Epidermal melanocyte (primary cell): ENCODE results near the gene TASP1.
"Not testable (repeated sequence)": the region's sequence is repeated elsewhere in the genome, so short reads cannot be mapped to it uniquely, and the experiment has no call there.

Experiments
- DNase-seq: peaks from one replicate; pipeline ENCODE4 v3.0.0; 2011; ENCODE audit warnings: low spot score; ENCODE audit not compliant: insufficient read length

Gene TASP1

DNA sequence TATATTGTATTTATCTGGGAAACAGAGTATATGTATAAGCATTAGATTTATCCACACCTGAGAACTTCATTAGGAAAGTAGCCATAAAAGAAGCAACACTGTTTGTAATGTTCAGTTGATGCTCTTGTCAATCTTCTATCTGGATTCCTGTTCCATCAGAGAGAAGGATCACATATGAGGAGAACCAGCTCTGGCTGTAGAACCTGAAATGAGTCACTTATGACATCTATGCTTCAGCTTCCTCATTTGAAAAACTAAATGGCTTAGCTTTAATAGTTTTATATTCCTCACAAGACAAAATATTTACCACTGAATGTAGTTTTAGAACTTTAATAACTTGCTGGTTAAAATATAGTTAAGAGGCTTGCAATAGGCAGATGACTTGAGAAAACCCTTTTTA lies 144.7 kb downstream of the TASP1 start:
- DNase-seq, result no peak

DNA sequence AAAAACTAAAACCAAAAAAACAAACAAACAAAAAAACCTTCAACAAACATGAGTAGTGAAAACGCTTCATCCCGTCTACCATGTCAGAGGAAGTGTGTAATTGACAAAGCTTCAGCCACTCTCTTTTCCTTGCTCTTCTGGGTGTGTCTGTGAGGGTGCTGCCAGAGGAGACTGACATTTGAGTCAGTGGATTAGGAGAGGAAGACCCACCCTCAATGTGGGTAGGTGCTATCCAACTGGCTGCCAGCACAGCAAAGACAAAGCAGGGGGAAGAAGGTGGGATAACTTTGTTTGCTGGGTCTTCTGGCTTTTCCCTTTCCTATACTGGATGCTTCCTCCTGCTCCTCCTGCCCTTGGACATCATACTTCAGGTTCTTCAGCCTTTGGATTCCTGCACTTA lies 145.6 kb downstream of the TASP1 start:
- DNase-seq, result no peak

DNA sequence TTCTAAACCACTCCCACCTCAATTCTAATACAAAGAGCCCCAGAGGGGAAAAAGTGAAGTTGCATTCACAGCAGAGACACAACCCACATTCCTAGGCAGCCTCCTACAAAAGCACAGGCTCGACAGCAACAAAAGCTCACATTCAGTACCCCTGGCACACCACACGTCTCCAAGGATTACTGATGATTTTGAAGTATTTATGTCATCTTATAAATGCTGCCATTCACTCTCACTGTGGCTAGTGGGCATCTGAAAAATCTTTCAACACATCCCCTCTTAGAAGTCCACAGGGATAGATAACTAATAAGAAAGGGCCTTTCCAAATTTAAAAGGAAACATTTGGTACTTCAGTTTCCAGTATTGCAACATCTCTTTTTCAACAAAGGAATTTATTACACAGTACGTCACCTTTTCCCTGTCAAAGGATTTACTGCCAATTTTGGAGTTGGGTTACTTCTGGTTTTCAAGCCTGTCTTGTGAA lies 146.7 kb downstream of the TASP1 start:
- peak; percentile 45 for DNase-seq

DNA sequence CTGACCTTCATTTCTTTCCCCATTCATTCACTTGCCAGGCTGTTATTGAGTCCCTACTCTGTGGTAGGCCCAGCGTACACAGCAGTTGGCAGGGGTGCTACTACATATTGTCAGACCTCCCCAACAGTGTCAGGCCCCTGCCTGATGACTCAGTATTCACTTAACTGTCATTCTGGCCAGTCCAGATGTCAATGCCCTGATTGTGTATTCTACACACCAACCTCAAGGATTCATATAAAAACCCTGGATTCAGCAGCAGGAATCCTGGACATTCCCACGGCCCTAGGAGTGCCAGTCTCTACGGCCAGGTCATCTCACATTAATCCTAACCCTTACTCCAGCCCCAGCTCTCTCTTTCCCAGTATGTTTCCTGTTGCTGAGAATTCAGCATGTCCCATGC lies 151.5 kb downstream of the TASP1 start:
- DNase-seq, result no peak

DNA sequence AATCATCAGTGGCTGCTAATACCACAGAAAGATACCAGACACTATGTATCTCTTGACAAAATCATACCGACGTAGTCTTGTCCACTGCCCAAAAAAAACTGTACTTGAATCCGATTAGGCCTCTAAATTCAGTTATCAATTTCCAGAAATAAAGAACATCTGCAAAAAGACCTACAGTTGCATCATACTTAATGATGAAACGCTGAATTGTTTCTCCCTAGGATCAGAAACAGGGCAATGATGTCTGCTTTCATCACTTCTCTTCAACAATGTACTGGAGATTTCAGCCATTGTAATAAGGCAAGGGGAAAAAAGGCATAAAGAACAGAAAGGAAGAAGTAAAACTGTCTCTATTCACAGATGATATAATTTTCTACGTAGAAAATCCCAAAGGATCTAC lies 152.0 kb downstream of the TASP1 start:
- DNase-seq, result no peak

DNA sequence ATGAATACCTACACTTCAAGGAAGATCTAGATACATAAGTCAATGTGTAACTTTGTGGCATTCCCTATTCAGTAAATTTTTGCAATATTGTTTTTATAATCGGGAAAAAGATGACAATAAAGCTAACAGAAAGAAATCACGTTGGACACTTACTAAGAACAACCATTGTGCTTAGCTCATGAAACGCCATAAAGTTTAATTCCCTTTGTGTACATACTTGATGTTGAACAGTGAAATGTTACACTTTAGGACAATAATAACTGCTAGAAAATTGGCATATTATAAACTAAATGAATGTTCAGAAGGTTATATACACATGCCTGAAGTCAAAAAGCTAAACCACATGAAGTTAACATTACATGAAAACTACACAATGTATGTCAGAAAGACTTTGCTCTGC lies 153.2 kb downstream of the TASP1 start:
- DNase-seq, result no peak

DNA sequence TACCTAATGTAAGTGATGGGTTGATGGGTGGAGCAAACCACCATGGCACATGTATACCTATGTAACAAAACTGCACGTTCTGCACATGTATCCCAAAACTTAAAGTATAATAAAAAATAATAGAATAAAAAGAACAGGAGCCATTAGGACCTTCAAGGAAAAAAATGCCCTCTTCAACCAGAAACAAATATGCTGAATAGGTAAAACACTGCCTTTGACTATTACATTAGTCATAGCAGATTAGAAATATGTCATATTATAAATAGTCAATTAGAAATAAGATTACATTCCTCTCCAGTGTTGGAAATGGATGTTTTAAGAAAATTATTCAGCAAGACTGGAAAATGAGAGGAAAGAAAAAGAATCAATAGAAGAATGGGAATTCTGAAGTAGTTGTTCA lies 153.7 kb downstream of the TASP1 start:
- not testable (repeated sequence) for DNase-seq

DNA sequence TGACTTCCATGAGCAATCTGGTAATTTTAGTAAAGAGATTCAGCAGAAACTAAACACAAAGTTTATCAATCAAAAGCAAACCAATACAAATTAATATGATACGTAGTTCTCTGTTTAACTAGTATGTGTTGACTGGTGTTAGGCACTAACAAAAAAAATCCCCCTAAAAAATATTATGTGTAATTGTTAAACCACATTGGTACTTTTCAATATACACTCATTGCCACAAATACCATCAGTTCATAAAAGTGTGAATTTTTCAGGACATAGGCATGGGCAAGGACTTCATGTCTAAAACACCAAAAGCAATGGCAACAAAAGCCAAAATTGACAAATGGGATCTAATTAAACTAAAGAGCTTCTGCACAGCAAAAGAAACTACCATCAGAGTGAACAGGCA lies 155.3 kb downstream of the TASP1 start:
- DNase-seq, result not testable (repeated sequence)

DNA sequence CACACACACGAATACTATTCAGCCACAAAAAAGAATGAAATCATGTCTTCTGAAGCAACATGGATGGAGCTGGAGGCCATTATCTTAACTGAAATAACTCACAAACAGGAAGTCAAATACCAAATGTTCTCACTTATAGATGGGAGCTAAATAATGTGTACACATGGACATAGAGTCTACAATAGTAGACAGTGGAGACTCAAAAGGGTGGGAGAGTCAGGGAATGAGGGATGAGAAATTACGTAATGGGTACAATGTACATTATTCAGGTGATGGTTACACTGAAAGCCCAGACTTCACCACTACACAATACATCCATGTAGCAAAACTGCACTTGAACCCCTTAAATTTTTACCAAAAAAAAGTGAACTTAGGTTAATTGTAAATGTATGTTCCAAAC lies 160.4 kb downstream of the TASP1 start:
- DNase-seq, result no peak

DNA sequence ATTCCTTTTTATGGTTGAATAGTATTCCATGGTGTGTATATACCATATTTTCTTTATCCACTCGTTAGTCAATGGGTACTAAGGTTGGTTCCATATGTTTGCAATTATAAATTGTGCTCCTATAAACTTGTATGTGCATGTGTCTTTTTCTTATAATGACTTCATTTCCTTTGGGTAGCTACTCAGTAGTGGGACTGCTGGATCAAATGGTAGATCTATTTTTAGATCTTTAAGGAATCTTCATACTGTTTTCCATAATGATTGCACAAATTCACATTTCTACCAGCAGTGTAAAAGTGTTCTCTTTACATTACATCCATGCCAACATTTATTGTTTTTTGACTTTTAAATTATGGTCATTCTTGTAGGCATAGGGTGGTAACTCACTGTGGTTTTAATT lies 164.3 kb downstream of the TASP1 start:
- DNase-seq, result no peak

DNA sequence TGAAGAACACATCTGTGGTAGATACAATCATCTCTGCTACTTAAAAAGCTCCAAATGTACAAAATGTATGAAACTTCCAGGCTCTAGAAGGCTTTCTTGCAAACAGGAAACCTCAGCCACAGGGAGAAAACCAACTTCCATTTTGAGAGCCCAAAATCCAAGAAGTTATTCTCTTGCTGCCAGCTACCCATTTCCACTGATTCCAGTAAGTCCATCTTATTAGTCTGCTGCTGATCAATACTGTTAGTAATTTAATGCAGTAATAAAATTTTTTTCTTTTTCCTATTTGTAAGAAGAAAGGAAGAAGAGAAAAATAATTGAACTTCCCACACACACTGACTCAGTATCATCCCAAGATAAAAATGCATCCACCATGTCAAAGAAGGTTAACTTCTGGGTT lies 169.5 kb downstream of the TASP1 start:
- DNase-seq, result no peak

DNA sequence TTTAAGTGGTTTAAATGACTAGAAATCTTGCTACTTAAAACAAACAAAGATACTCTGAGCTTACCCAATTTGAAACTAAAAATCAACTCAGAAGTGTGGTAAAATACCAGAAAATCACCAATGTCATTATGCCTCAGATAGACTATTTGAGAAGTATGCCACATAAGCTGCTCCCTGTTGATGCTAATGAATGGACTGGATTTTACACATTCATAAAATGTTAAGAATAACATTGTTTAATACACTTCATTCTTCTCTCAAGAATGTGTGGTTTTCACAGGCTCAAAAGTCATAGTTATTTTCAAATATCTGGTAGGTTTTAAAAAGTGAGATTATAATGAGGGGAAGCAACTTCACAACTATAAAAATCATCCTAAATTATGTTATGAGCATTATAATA lies 170.6 kb downstream of the TASP1 start:
- DNase-seq, result no peak

DNA sequence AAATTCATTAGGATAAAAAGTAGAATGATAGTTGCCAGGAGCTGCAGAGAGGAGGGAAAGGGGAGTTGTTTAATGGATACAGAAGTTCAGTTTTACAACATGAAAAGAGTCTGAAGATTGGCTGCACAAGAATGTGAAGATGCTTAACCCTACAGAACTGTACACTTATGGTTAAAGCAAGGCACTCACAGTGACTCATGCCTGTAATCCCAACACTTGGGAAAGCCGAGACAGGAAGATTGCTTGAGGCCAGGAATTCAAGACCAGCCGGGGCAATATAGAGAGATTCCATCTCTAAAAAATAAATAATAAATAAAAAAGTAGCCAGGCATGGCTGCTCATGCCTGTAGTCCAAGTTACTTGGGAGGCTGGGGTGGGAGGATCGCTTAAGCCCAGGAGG lies 174.0 kb downstream of the TASP1 start:
- no peak for DNase-seq

DNA sequence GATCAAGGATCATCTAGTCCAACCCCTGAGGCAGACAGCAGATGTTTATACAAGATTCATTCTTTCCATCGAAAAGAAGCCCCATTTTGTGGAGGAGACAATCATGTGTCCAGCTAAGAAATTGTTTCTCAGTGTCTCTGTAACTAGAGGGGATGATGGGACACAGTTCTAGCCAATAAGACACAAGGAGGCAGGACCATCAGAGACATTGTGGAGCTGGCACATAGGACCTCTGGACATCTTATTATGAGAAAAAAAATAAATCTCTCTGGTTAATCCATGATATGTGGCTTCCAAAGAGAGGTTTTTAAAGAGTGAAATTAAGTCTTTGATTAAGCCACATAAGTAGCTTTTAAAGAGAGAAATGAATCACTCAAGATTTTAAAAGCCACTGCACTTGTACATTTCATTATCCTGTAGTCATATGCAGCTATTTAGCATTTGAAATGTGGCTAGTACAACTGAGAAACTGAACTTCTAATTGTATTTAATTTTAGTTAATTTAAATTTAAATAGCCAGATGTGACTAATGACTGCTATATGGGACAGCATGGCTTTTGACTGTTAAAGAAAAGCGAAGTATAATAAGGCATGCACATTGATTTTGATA lies 176.8 kb downstream of the TASP1 start:
- no peak for DNase-seq

DNA sequence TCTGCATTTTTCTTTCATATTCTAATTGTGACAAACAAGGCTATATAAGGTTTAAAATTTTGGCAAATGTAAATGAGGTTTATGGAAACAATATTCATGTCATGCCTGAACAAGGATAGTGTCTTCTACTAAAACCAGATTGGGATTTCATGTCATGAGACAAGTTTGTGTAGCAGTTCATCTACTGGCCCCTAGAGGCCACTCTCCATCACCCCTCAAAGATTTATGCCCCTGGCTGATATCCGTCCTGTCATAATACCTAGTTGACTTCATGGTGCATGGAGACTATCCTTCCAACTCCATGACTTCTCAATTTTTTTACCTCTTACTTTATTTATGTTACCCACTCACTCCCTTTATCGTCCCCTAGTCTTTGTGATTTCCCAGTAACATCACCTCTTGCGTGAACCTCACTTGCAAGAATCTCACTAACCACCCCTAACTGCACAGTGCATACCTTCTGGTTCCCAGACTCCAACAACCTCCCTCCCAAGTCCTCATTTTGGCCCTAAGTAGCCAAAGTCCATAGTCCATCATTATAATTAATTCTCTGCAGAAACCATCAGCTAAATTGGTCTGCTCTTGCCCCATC lies 179.8 kb downstream of the TASP1 start:
- DNase-seq, result no peak

DNA sequence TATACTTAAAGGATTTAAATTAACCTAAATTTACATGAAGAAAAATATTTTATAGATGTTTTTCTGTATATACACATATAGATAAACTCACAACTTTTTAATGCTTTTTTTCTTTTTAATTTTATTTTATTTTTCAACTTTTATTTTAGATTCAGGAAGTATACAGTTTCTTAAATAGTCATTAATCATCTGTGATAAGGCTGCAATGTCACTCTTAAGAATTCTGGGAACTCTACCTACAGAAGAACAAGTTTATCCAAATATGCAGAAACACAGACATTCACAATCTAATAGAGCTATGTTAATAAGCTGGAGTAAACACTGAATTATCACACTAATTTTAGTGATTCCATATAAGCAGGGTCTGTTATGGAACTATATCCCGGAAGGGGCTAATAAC lies 181.2 kb downstream of the TASP1 start:
- DNase-seq, result no peak

DNA sequence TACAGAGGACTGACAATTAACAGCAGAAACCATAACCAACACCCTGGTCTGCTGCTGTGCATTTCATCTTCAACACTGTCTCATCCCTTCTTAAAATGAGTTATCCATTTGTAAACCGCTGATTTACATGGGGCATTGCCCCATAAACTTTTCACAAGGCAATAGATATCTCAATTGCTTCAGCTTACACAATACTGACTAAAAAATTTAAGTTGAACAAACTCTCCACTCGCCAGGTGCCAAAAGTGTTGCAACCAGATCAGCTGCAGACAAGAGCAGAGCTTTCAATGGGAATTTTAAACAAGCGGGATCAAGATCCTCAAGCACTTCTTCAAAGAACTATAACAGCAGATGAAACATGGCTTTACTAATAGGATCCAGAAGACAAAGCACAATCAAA lies 183.0 kb downstream of the TASP1 start:
- no peak for DNase-seq

DNA sequence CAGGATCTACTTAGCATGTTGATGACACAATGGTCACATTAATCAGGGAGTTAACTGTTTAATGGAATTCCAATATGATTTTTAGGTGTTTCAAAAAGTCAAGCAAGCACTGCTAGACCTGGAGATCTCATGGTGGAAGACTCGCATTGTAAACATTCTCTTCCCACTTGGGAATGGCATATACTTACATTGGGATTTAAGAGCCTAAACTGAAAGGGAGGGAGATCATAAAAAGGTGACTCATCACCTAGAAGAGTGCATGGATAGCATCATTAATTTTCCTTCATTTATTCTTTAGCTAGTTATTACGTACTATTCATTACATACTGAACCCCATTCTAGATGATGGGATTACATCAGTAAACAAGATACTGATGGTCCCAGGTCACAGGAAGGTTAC lies 185.4 kb downstream of the TASP1 start:
- no peak for DNase-seq

DNA sequence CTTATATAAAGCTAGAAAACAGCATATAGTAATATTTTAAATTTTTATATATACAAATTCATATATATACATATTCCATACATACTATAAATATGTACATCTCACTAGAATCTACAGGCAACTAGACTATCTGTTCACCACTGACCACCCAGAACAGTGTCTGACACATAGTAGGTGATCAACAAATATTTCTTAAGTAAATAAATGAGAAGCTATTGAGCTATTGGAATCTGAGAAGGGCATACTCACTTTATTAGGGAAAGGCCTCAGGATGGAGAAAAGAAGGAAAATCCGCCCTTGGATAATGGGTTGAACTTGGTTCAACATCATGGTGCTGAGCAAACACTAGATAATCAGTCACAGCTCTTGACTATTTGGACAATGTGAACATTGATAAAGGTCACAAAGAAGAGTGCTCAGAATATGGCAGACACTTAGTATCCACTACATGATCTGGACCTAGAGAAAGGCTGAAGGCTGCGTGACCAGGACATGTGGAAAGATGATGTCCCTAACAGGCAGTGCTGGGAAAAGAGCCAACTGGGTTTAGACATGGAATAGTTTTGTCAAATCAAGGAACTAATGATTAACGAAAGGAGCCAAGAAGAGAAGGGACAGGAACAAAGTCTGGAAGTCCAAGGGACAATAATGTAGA lies 186.1 kb downstream of the TASP1 start:
- DNase-seq, result no peak

DNA sequence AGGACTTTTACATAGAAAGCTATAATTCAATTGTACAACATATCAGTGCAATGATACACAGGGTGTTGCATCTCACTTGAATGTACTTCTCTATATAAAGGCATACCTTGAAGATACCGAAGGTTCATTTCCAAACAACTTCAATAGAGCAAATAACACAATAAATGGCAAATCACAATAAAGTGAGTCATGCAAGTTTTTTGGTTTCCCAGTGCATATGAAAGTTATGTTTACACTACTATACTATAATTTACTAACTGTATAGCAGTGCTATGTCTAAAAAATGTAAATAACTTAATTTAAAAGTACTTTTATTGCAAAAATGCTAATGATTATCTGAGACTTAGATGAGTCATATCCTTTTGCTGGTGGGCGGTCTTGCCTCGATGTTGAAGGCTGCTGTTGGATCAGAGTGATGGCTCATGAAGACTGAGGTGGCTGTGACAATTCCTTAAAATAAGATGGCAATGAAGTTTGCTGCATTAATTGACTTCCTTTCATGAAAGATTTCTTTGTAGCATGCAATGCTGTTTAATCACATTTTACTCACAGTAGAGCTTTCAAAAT lies 188.8 kb downstream of the TASP1 start:
- no peak for DNase-seq

DNA sequence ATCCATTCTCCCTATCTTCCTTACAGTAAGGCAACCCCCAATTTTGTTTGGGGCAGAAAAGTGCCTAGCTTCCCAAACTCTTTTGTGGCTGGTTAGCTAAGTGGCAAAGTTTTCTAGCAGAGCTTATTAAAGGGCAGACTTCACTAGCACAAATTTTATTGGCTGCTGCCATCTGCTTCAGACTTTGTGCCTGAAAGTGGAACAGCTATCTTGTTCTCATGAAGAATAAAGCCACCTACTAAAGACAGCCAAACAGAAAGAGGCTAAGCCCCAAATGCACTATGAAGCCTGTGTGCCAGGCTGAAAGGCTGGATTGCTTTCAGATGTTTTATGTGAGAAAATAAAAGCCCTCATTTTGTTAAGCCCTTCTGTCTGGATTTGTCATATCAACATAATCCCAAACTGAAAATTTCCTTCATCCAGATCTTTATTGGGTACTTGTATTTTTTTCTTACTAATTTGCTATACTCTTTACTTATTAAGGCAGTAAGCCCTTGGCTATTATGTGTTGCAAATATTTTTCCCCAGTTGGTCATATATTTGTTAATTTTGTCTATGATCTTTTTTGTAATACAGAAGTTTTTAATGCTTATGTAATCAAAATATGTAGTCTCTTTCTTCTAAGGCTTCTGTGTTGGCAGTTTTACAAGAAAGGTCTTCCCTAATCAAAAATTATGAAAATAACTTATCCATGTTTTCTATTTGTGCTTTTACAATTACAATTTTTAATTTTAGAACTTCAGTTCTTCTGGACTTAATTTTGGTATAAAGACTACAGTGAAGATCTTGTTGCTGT lies 191.1 kb downstream of the TASP1 start:
- DNase-seq, result no peak

DNA sequence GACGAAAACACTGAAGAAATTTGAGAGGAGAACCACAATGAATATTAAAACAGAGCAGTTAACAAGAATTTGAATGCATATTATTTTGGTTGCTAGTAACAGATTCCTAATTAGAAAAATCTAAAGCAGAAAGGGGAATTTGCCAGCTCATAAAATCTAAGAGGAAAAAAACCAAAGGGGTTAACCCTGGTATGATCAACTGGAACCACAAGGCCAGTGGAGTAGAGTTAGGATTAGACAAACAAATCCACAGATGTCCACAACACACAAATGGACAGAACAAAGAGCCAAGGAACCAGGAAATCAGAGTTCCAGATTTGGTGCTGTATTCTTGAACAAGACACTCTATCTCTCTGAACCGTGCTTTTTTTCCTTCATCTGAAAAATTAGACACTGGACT lies 195.0 kb downstream of the TASP1 start:
- DNase-seq, result no peak
